Loucy (cell line): Measurements from ENCODE around the gene FADD.

Experiments
- H2AFZ ChIP-seq: fragments of 200-600 bp; sonication (generic); 2 replicates; pipeline ENCODE4 v1.6.0; 2016; ENCODE audit warnings: antibody characterized with exemption, mild to moderate bottlenecking, low read length, moderate library complexity
- H3F3A ChIP-seq: fragments of 200-600 bp; 2 replicates; pipeline ENCODE4 v1.6.0; 2016; ENCODE audit warnings: antibody characterized with exemption, low read depth, mild to moderate bottlenecking
- H3K27me3 ChIP-seq: fragments of 200-600 bp; sonication (generic); 2 replicates; pipeline ENCODE4 v1.6.1; 2014; ENCODE audit warnings: low read length, mild to moderate bottlenecking; ENCODE audit not compliant: insufficient read depth, poor library complexity, severe bottlenecking
- H3K36me3 ChIP-seq: fragments of 200-600 bp; sonication (generic); 2 replicates; pipeline ENCODE4 v1.6.1; 2016; ENCODE audit warnings: low read length; ENCODE audit not compliant: insufficient read depth
- H3K4me1 ChIP-seq: fragments of 200-600 bp; sonication (generic); 2 replicates; pipeline ENCODE4 v1.5.1; 2014; ENCODE audit warnings: low read length, mild to moderate bottlenecking; ENCODE audit not compliant: insufficient read depth, poor library complexity, severe bottlenecking
- H3K4me2 ChIP-seq: fragments of 200-600 bp; sonication (generic); 2 replicates; pipeline ENCODE4 v1.6.0; 2014; ENCODE audit warnings: antibody characterized with exemption, low read length, low read depth, mild to moderate bottlenecking; ENCODE audit not compliant: poor library complexity, severe bottlenecking
- H3K4me3 ChIP-seq: fragments of 200-600 bp; sonication (generic); 2 replicates; pipeline ENCODE4 v1.5.1; 2014; ENCODE audit warnings: low read length, mild to moderate bottlenecking, mixed read lengths; ENCODE audit not compliant: poor library complexity, severe bottlenecking
- H3K79me2 ChIP-seq: fragments of 200-600 bp; sonication (generic); 2 replicates; pipeline ENCODE4 v1.6.1; 2014; ENCODE audit warnings: low read length; ENCODE audit not compliant: insufficient read depth
- H3K9ac ChIP-seq: fragments of 200-600 bp; sonication (generic); 2 replicates; pipeline ENCODE4 v1.6.0; 2014; ENCODE audit warnings: mild to moderate bottlenecking, low read depth, low read length, moderate library complexity; ENCODE audit not compliant: poor library complexity, severe bottlenecking
- H3K9me2 ChIP-seq: fragments of 200-600 bp; sonication (generic); replicated peaks from 2 replicates; pipeline ENCODE4 v1.6.1; 2016; ENCODE audit warnings: low read depth, low read length, mixed read lengths
- H3K9me3 ChIP-seq: fragments of 200-600 bp; sonication (generic); 2 replicates; pipeline ENCODE4 v1.6.1; 2014; ENCODE audit warnings: mild to moderate bottlenecking, antibody characterized with exemption, low read length, low read depth; ENCODE audit not compliant: insufficient read depth
- H4K20me1 ChIP-seq: fragments of 200-600 bp; sonication (generic); 2 replicates; pipeline ENCODE4 v1.6.0; 2014; ENCODE audit warnings: antibody characterized with exemption, low read length, mild to moderate bottlenecking; ENCODE audit not compliant: insufficient read depth, poor library complexity, severe bottlenecking
- CTCF ChIP-seq: fragments of 200-600 bp; sonication (generic); conservative IDR thresholded peaks from 2 replicates; pipeline ENCODE4 v1.5.1; 2014; ENCODE audit warnings: mild to moderate bottlenecking, antibody characterized with exemption, low read length
- EZH2phosphoT487 ChIP-seq: fragments of 200-600 bp; IDR thresholded peaks from 2 replicates; pipeline ENCODE4 v1.6.1; 2018; ENCODE audit warnings: antibody characterized with exemption, mild to moderate bottlenecking, moderate library complexity, borderline replicate concordance

Gene FADD

GRCh38 chr11:70242885-70243284, 39.8 kb downstream of the FADD start:
- Histone ChIP-seq H3K79me2 (no peaks in the 10 kb centered on the region), H3K9me2 (no peaks in the 10 kb centered on the region), H3F3A (no peaks in the 10 kb centered on the region), H3K4me1 (no peaks in the 10 kb centered on the region), H4K20me1 (no peaks in the 10 kb centered on the region), H3K36me3 (no peaks in the 10 kb centered on the region), H3K4me2 (no peak overlapping the region), H3K9me3 (no peaks in the 10 kb centered on the region), H2AFZ (no peak overlapping the region), H3K4me3 (no peak overlapping the region), H3K27me3 (no peaks in the 10 kb centered on the region), H3K9ac (no peak overlapping the region)
- TF ChIP-seq CTCF (no peak), EZH2phosphoT487 (no peak)

DNA sequence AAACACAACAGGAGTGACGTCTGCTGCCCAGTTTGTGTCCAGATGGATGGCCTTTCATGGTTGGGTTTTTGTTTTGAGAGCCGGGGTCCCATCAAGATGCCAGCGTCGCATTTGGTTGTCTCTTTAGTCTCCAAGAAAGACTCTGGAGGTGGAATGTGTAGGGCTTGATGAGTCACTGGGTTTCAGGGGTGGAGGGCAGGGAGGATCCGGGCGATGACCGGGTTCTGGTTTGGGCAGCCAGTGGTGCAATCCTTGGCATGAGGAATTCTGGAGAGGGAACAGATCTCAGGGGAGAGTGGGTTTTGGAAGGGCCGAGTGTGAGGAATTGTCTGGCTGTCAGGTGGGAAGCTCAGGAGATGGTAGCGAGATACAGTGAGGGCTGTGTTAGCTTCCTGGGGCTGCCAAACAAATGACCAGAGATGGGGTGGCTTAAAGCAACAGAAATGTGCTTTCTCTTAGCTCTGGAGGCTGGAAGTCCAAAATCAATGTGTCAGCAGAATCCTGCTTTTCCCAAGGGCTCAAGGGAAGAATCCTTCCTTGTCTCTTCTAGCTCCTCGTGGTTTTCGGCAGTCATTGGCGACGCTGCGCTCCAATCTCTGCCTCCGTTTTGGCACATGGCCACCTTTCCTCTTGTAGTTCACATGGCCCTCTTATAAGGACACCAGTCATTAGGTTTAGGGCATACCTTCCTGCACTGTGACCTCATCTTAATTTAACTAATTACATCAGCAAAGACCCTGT, 41.0 kb downstream of the FADD start:
- Histone ChIP-seq H3K4me2 (no peak overlapping the region), H3K36me3 (no peaks in the 10 kb centered on the region), H3K9me3 (no peaks in the 10 kb centered on the region), H3K27me3 (no peaks in the 10 kb centered on the region), H3K9ac (no peak overlapping the region), H3K4me3 (no peak overlapping the region), H3K9me2 (no peaks in the 10 kb centered on the region), H3K79me2 (no peaks in the 10 kb centered on the region), H3F3A (no peaks in the 10 kb centered on the region), H3K4me1 (no peaks in the 10 kb centered on the region), H2AFZ (no peak overlapping the region), H4K20me1 (no peaks in the 10 kb centered on the region)
- TF ChIP-seq EZH2phosphoT487, result no peak
- TF ChIP-seq CTCF, result no peak

- H3F3A ChIP-seq, result no peaks in the 10 kb centered on the region
- no peaks in the 10 kb centered on the region for H3K9me2 ChIP-seq
- no peaks in the 10 kb centered on the region for H3K79me2 ChIP-seq
- no peaks in the 10 kb centered on the region for H3K4me1 ChIP-seq
- H3K36me3 ChIP-seq, result no peaks in the 10 kb centered on the region
- no peak overlapping the region for H2AFZ ChIP-seq
- no peak for TF ChIP-seq CTCF
- no peak for TF ChIP-seq EZH2phosphoT487
- H3K9ac ChIP-seq, result no peak overlapping the region
- H3K9me3 ChIP-seq, result no peaks in the 10 kb centered on the region
- H4K20me1 ChIP-seq, result no peaks in the 10 kb centered on the region
- no peak overlapping the region for H3K4me3 ChIP-seq
- H3K27me3 ChIP-seq, result no peaks in the 10 kb centered on the region
- no peak overlapping the region for H3K4me2 ChIP-seq
Observed at GRCh38 chr11:70244698-70245097, 41.6 kb downstream of the FADD start.
